OCI-LY1 (cell line): ENCODE measurements around the gene USP5.

Experiments used
- EZH2 ChIP-seq: fragments of 200-600 bp; sonication (generic), shearing (Covaris generic); IDR thresholded peaks from 2 replicates; pipeline ENCODE4 v1.8.0; 2017; ENCODE audit warnings: borderline replicate concordance, mixed run types, mild to moderate bottlenecking, antibody characterized with exemption, low read length, moderate library complexity, mixed read lengths
- TF ChIP-seq, protein P1 (sequence below): fragments of 200-600 bp; sonication (generic), shearing (Covaris generic); IDR thresholded peaks from 2 replicates; pipeline ENCODE4 v1.5.1; 2017; ENCODE audit warnings: mild to moderate bottlenecking, antibody characterized with exemption, low read length, moderate library complexity, mixed read lengths

- TF ChIP-seq, protein P1, sequence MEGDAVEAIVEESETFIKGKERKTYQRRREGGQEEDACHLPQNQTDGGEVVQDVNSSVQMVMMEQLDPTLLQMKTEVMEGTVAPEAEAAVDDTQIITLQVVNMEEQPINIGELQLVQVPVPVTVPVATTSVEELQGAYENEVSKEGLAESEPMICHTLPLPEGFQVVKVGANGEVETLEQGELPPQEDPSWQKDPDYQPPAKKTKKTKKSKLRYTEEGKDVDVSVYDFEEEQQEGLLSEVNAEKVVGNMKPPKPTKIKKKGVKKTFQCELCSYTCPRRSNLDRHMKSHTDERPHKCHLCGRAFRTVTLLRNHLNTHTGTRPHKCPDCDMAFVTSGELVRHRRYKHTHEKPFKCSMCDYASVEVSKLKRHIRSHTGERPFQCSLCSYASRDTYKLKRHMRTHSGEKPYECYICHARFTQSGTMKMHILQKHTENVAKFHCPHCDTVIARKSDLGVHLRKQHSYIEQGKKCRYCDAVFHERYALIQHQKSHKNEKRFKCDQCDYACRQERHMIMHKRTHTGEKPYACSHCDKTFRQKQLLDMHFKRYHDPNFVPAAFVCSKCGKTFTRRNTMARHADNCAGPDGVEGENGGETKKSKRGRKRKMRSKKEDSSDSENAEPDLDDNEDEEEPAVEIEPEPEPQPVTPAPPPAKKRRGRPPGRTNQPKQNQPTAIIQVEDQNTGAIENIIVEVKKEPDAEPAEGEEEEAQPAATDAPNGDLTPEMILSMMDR, result no peak
- no peak for TF ChIP-seq EZH2
Measured at GRCh38 chr12:6817662-6818157, 34.2 kb upstream of the USP5 start.
